H9 (cell line): Measurements from ENCODE around the gene RRBP1. TPM values are rescaled to one million over a fixed set of nuclear protein-coding genes. Genes with fewer than 3 reads are reported as not detected.

Source experiments
- DNase-seq: peaks from one replicate; pipeline ENCODE4 v3.0.0-alpha.2; 2017
- H2AFZ ChIP-seq: one replicate; pipeline ENCODE4 v1.6.1; 2013; ENCODE audit warnings: mild to moderate bottlenecking, low read length, control low read depth, moderate library complexity
- H2AK5ac ChIP-seq: 2 replicates; pipeline ENCODE4 v1.6.1; 2013; ENCODE audit warnings: low read length, control low read depth, mixed read lengths; ENCODE audit not compliant: insufficient read length
- H2BK120ac ChIP-seq: one replicate; pipeline ENCODE4 v1.6.1; 2013; ENCODE audit warnings: low read depth, mild to moderate bottlenecking, low read length, control low read depth, inconsistent platforms; ENCODE audit not compliant: poor library complexity, severe bottlenecking
- H2BK12ac ChIP-seq: 2 replicates; pipeline ENCODE4 v1.6.1; 2013; ENCODE audit warnings: low read length, control low read depth, mixed read lengths, low read depth; ENCODE audit not compliant: insufficient read length
- H2BK15ac ChIP-seq: 2 replicates; pipeline ENCODE4 v1.6.1; 2013; ENCODE audit warnings: low read depth, low read length, control low read depth
- H2BK20ac ChIP-seq: one replicate; pipeline ENCODE4 v1.6.1; 2013; ENCODE audit warnings: low read depth, mild to moderate bottlenecking, low read length, control low read depth, inconsistent platforms; ENCODE audit not compliant: poor library complexity, severe bottlenecking
- H2BK5ac ChIP-seq: 2 replicates; pipeline ENCODE4 v1.6.1; 2013; ENCODE audit warnings: low read length, control low read depth, mixed read lengths; ENCODE audit not compliant: insufficient read length
- H3K14ac ChIP-seq: 2 replicates; pipeline ENCODE4 v1.6.1; 2013; ENCODE audit warnings: low read length, control low read depth; ENCODE audit not compliant: insufficient read depth
- H3K18ac ChIP-seq: 2 replicates; pipeline ENCODE4 v1.6.1; 2013; ENCODE audit warnings: low read depth, mild to moderate bottlenecking, mixed read lengths, low read length, control low read depth; ENCODE audit not compliant: insufficient read length
- H3K23ac ChIP-seq: 2 replicates; pipeline ENCODE4 v1.6.1; 2013; ENCODE audit warnings: low read length, control low read depth, mixed read lengths, low read depth; ENCODE audit not compliant: insufficient read length
- H3K23me2 ChIP-seq: 2 replicates; pipeline ENCODE4 v1.6.1; 2013; ENCODE audit warnings: low read depth, mild to moderate bottlenecking, mixed read lengths, low read length, control low read depth; ENCODE audit not compliant: insufficient read length, poor library complexity, severe bottlenecking
- H3K27ac ChIP-seq: 2 replicates; pipeline ENCODE4 v1.5.1; 2013; ENCODE audit warnings: low read length, control low read depth, mixed read lengths, low read depth; ENCODE audit not compliant: insufficient read length
- H3K27me3 ChIP-seq: 2 replicates; pipeline ENCODE4 v1.6.1; 2013; ENCODE audit warnings: low read length, control low read depth, inconsistent platforms; ENCODE audit not compliant: insufficient read depth
- H3K4ac ChIP-seq: 2 replicates; pipeline ENCODE4 v1.6.1; 2013; ENCODE audit warnings: low read depth, mild to moderate bottlenecking, control low read depth, inconsistent platforms, low read length, moderate library complexity
- H3K4me1 ChIP-seq: 2 replicates; pipeline ENCODE4 v1.6.1; 2013; ENCODE audit warnings: low read length, control low read depth, inconsistent platforms; ENCODE audit not compliant: insufficient read depth
- H3K4me2 ChIP-seq: 2 replicates; pipeline ENCODE4 v1.6.1; 2013; ENCODE audit warnings: low read length, control low read depth, mixed read lengths; ENCODE audit not compliant: insufficient read length, insufficient read depth
- H3K56ac ChIP-seq: 2 replicates; pipeline ENCODE4 v1.6.1; 2013; ENCODE audit warnings: low read depth, mild to moderate bottlenecking, mixed read lengths, low read length, control low read depth; ENCODE audit not compliant: insufficient read length
- H3K79me1 ChIP-seq: 2 replicates; pipeline ENCODE4 v1.6.1; 2013; ENCODE audit warnings: low read depth, mild to moderate bottlenecking, moderate library complexity, low read length, control low read depth, inconsistent platforms; ENCODE audit not compliant: insufficient read depth, poor library complexity, severe bottlenecking
- H3K79me2 ChIP-seq: 2 replicates; pipeline ENCODE4 v1.6.1; 2013; ENCODE audit warnings: low read length, control low read depth, inconsistent platforms; ENCODE audit not compliant: insufficient read depth
- H3K9ac ChIP-seq: 2 replicates; pipeline ENCODE4 v1.6.1; 2013; ENCODE audit warnings: low read length, control low read depth, mixed read lengths; ENCODE audit not compliant: insufficient read length; ENCODE audit errors: extremely low read depth
- H3K9me3 ChIP-seq: one replicate; pipeline ENCODE4 v1.6.1; 2013; ENCODE audit warnings: low read depth, low read length, inconsistent platforms; ENCODE audit not compliant: control insufficient read depth
- H3T11ph ChIP-seq: one replicate; pipeline ENCODE4 v1.6.1; 2013; ENCODE audit warnings: mild to moderate bottlenecking, low read length, control low read depth, inconsistent platforms
- H4K20me1 ChIP-seq: one replicate; pipeline ENCODE4 v1.6.1; 2013; ENCODE audit not compliant: control insufficient read depth, insufficient read length, insufficient read depth
- H4K5ac ChIP-seq: 2 replicates; pipeline ENCODE4 v1.6.1; 2013; ENCODE audit warnings: low read depth, mild to moderate bottlenecking, mixed read lengths, low read length, control low read depth; ENCODE audit not compliant: insufficient read length
- H4K8ac ChIP-seq: replicated peaks from 2 replicates; pipeline ENCODE4 v1.6.1; 2013; ENCODE audit warnings: low read length, control low read depth, mixed read lengths, low read depth; ENCODE audit not compliant: insufficient read length
- H4K91ac ChIP-seq: 2 replicates; pipeline ENCODE4 v1.6.1; 2013; ENCODE audit warnings: low read depth, mild to moderate bottlenecking, moderate library complexity, mixed read lengths, low read length, control low read depth; ENCODE audit not compliant: insufficient read length
- H3K27ac Mint-ChIP-seq, 3 experiments: 2 replicates in 2 of 3; 3 replicates in 1 of 3; pipeline ENCODE4 v1.8.0; 2020 to 2021; ENCODE audit warnings: mixed read lengths in 3 of 3, mild to moderate bottlenecking in 1 of 3, moderate library complexity in 1 of 3
- H3K27me3 Mint-ChIP-seq: 2 replicates; pipeline ENCODE4 v1.8.0; 2021; ENCODE audit warnings: low read depth, mild to moderate bottlenecking, moderate library complexity, mixed read lengths
- H3K36me3 Mint-ChIP-seq, 3 experiments: 2 replicates in 2 of 3; 3 replicates in 1 of 3; pipeline ENCODE4 v1.8.0; 2020 to 2021; ENCODE audit warnings: low read depth in 3 of 3, mixed read lengths in 3 of 3; ENCODE audit not compliant: insufficient read depth in 1 of 3
- H3K4me1 Mint-ChIP-seq, 2 experiments: 2 replicates each; pipeline ENCODE4 v1.8.0; 2020; ENCODE audit warnings: mixed read lengths in 2 of 2
- H3K4me3 Mint-ChIP-seq, 2 experiments: 2 replicates in 1 of 2; 3 replicates in 1 of 2; pipeline ENCODE4 v1.8.0; 2020 to 2021; ENCODE audit warnings: mild to moderate bottlenecking in 2 of 2, mixed read lengths in 2 of 2, moderate library complexity in 1 of 2
- H3K9me3 Mint-ChIP-seq, 2 experiments: 2 replicates in 1 of 2; 3 replicates in 1 of 2; pipeline ENCODE4 v1.8.0; 2020; ENCODE audit warnings: mild to moderate bottlenecking in 2 of 2, mixed read lengths in 2 of 2, moderate library complexity in 1 of 2
- CTCF ChIP-seq: fragments of 200-600 bp; sonication (generic); conservative IDR thresholded peaks from 3 replicates; pipeline ENCODE4 v1.8.0; 2021; ENCODE audit warnings: antibody characterized with exemption, mild to moderate bottlenecking
- WGBS: extraction: QIAGEN DNeasy Blood & Tissue Kit; methylation state at CpG from one replicate; pipeline ENCODE4 v1.1.7; 2013; ENCODE audit warnings: missing lambda C conversion rate, low lambda C conversion rate, mixed read lengths; ENCODE audit not compliant: insufficient read length; ENCODE audit errors: extremely low coverage; 5-methylcytosine and 5-hydroxymethylcytosine counted together
- total RNA-seq: library from RNA; stranded (reverse); gene quantifications from 2 replicates; pipeline ENCODE4 v1.2.1, GENCODE V29; 2021

RRBP1 gene
- total RNA-seq, 1 experiment from 2014 or later = 97.8 TPM

DNA sequence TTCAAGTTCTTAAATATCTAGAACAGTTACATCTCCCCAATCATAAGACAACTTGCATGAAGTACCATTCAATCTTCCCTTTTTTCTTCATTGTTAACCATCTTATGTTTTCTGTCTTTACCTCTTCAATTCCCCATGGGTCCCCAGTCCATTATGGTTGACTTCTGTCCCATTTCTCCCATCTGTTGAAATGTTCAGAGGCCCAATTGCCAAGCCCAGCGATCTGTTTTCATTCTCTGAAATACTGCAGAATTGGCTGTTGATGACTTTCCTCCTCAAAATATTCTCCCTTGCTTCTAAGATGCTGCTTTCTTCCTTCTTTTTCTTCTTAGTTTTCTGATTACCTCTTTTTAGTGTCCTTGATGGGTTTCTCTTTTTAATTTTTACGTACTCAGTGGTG is 86.2 kb downstream of the RRBP1 start:
- DNase-seq = no peak
- no CpG with 5 or more reads among the region's 2 CpGs for WGBS
- H2BK120ac ChIP-seq = no peak overlapping the region

More for the DNA sequence above, 86.2 kb downstream of the RRBP1 start:
- Histone ChIP-seq H3K4me2 (no peak overlapping the region), H3K4ac (no peak overlapping the region), H3K9me3 (no peaks in the 10 kb centered on the region), H2AFZ (no peak overlapping the region), H3K27me3 (no peaks in the 10 kb centered on the region), H2BK15ac (no peak overlapping the region), H3K23me2 (no peaks in the 10 kb centered on the region), H3T11ph (no peak overlapping the region), H3K18ac (no peak overlapping the region), H3K4me1 (peaks cover 14% of the 10 kb centered on the region; the same call in 1 of the 2 replicates), H3K79me1 (peaks cover 10% of the 10 kb centered on the region), H4K8ac (no peak overlapping the region), H3K27ac (no peak overlapping the region), H3K14ac (no peak overlapping the region), H2BK20ac (no peak overlapping the region), H2AK5ac (no peak overlapping the region), H3K79me2 (peaks cover 11% of the 10 kb centered on the region; the same call in 1 of the 2 replicates), H4K20me1 (no peaks in the 10 kb centered on the region), H2BK5ac (no peak overlapping the region), H3K9ac (no peak overlapping the region), H3K23ac (no peak overlapping the region), H4K91ac (no peak overlapping the region), H3K56ac (no peak overlapping the region), H2BK12ac (no peak overlapping the region), H4K5ac (no peak overlapping the region)
- TF ChIP-seq CTCF = no peak
- no peak overlapping the region for H3K4me3 Mint-ChIP-seq
- H3K27me3 Mint-ChIP-seq = no peaks in the 10 kb centered on the region
- peaks cover 0 to 2% of the 10 kb centered on the region in 2 experiments; a peak in 1 of 5 replicates for H3K9me3 Mint-ChIP-seq
- H3K4me1 Mint-ChIP-seq = peaks cover 37 to 43% of the 10 kb centered on the region in 2 experiments
- H3K27ac Mint-ChIP-seq = no peak overlapping the region
- peaks cover 6 to 18% (median 9%) of the 10 kb centered on the region in 3 experiments for H3K36me3 Mint-ChIP-seq
